HCT116 (cell line): ENCODE measurements around the gene CHMP1B. TPM values are rescaled to one million over a fixed set of nuclear protein-coding genes. Genes with fewer than 3 reads are reported as not detected.

Experiments used
- ATAC-seq: fragments of 200-7000 bp; cut with Tn5 transposase; 2 replicates; pipeline ENCODE4 v1.9.1; 2020; ENCODE audit warnings: mild to moderate bottlenecking, moderate library complexity
- BruUV-seq: library from RNA; stranded (reverse); fragments of 400-500 nt; replicated peaks from 2 replicates; lab custom pipeline; 2021; lab: Mats Ljungman, UMichigan
- CTCF ChIA-PET: fragments of 300-600 bp; sonication (Branson Sonifier 250); formaldehyde crosslinking; loops from one replicate; lab custom pipeline; 2021; ENCODE audit warnings: antibody characterized with exemption; lab: Charles Lee
- POLR2A ChIA-PET: fragments of 300-600, 350-600 bp; sonication (Branson Sonifier 250); formaldehyde crosslinking; loops from one replicate; lab custom pipeline; 2021; ENCODE audit warnings: antibody characterized with exemption; lab: Charles Lee
- RAD21 ChIA-PET, 2 experiments: fragments of 300-600 bp; sonication (Branson Sonifier 250); formaldehyde crosslinking; loops; one replicate each; lab custom pipeline; 2023; ENCODE audit warnings: low total read pairs in 2 of 2; ENCODE audit not compliant: uncharacterized antibody in 2 of 2, unreplicated experiment in 2 of 2, low non-redundant PET in 1 of 2; lab: Charles Lee
- DNase-seq: peaks from one replicate; pipeline ENCODE4 v3.0.0-alpha.2; 2010; ENCODE audit warnings: low read depth, low spot score
- H2AFZ ChIP-seq: fragments of 200-600 bp; shearing (Covaris generic), sonication (generic); 2 replicates; pipeline ENCODE4 v1.6.1; 2017; ENCODE audit warnings: low read depth, mixed run types, mixed read lengths, antibody characterized with exemption, low read length; ENCODE audit not compliant: poor library complexity, severe bottlenecking
- H3K27ac ChIP-seq: 2 replicates; pipeline ENCODE4 v1.5.1; 2012; ENCODE audit warnings: low read depth, low read length
- H3K27me3 ChIP-seq: fragments of 200-600 bp; sonication (generic); 2 replicates; pipeline ENCODE4 v1.6.1; 2016; ENCODE audit warnings: mixed run types, low read length, mixed read lengths; ENCODE audit not compliant: insufficient read depth
- H3K36me3 ChIP-seq, 2 experiments: fragments of 200-500 bp in 1 of 2; fragments of 200-600 bp in 1 of 2; sonication (Bioruptor generic) in 1 of 2; sonication (generic) in 1 of 2; 2 replicates each; pipeline versions ENCODE4 v1.5.1 to v1.6.1; 2014 to 2016; ENCODE audit warnings: low read length in 2 of 2, inconsistent platforms in 1 of 2, mixed read lengths in 1 of 2, mixed run types in 1 of 2; ENCODE audit not compliant: insufficient read depth in 2 of 2, control insufficient read depth in 1 of 2
- H3K4me1 ChIP-seq, 2 experiments: fragments of 200-600 bp in 1 of 2; sonication (generic) in 1 of 2; 2 replicates each; pipeline versions ENCODE4 v1.5.1 to v1.6.1; 2012 to 2017; ENCODE audit warnings: low read length in 2 of 2, inconsistent platforms in 1 of 2, mild to moderate bottlenecking in 1 of 2, mixed read lengths in 1 of 2, mixed run types in 1 of 2, moderate library complexity in 1 of 2; ENCODE audit not compliant: insufficient read depth in 2 of 2, control insufficient read depth in 1 of 2
- H3K4me2 ChIP-seq: fragments of 200-600 bp; sonication (generic); 2 replicates; pipeline ENCODE4 v1.6.1; 2017; ENCODE audit warnings: mixed run types, low read length, mixed read lengths
- H3K4me3 ChIP-seq, 2 experiments: fragments of 200-600 bp in 1 of 2; sonication (generic) in 1 of 2; replicated peaks in 1 of 2; 2 replicates each; pipeline ENCODE4 v1.5.1; 2011 to 2016; ENCODE audit warnings: low read length in 2 of 2, control low read depth in 1 of 2, low read depth in 1 of 2, mild to moderate bottlenecking in 1 of 2, mixed read lengths in 1 of 2, mixed run types in 1 of 2
- H3K79me2 ChIP-seq: fragments of 200-600 bp; sonication (generic); 2 replicates; pipeline ENCODE4 v1.6.1; 2017; ENCODE audit warnings: mild to moderate bottlenecking, mixed run types, low read length, moderate library complexity, mixed read lengths; ENCODE audit not compliant: insufficient read depth
- H3K9ac ChIP-seq: fragments of 200-600 bp; sonication (generic); 2 replicates; pipeline ENCODE4 v1.6.1; 2016; ENCODE audit warnings: low read length, mixed read lengths
- H3K9me2 ChIP-seq: fragments of 200-600 bp; sonication (generic), shearing (Covaris generic); 2 replicates; pipeline ENCODE4 v1.6.1; 2017; ENCODE audit warnings: mixed run types, mild to moderate bottlenecking, moderate library complexity; ENCODE audit not compliant: insufficient read depth
- H3K9me3 ChIP-seq, 2 experiments: fragments of 200-500 bp in 1 of 2; fragments of 200-600 bp in 1 of 2; sonication (Bioruptor generic) in 1 of 2; sonication (generic) in 1 of 2; 2 replicates each; pipeline ENCODE4 v1.6.1; 2014 to 2017; ENCODE audit warnings: low read length in 2 of 2, mixed read lengths in 2 of 2, inconsistent platforms in 1 of 2, low read depth in 1 of 2, mild to moderate bottlenecking in 1 of 2, mixed run types in 1 of 2, moderate library complexity in 1 of 2; ENCODE audit not compliant: control insufficient read depth in 1 of 2, insufficient read depth in 1 of 2
- H4K20me1 ChIP-seq: fragments of 200-600 bp; sonication (generic), shearing (Covaris generic); 2 replicates; pipeline ENCODE4 v1.6.1; 2017; ENCODE audit warnings: mixed run types, mild to moderate bottlenecking, moderate library complexity; ENCODE audit not compliant: insufficient read depth
- CBX3 ChIP-seq: IDR thresholded peaks from 2 replicates; pipeline ENCODE4 v1.6.1; 2012; ENCODE audit warnings: low read depth
- EGR1 ChIP-seq: IDR thresholded peaks from 2 replicates; pipeline ENCODE4 v1.6.1; 2012; ENCODE audit warnings: low read depth
- POLR2AphosphoS5 ChIP-seq: IDR thresholded peaks from 2 replicates; pipeline ENCODE4 v1.6.1; 2011; ENCODE audit warnings: mild to moderate bottlenecking, low read depth, low read length, moderate library complexity
- SRF ChIP-seq: IDR thresholded peaks from 2 replicates; pipeline ENCODE4 v1.6.1; 2012; ENCODE audit warnings: low read depth
- TCF7L2 ChIP-seq: IDR thresholded peaks from 2 replicates; pipeline ENCODE4 v1.7.0; 2011; ENCODE audit warnings: borderline replicate concordance, inconsistent platforms; ENCODE audit not compliant: insufficient read depth, insufficient read length; ENCODE audit errors: extremely low read depth
- YY1 ChIP-seq: IDR thresholded peaks from 2 replicates; pipeline ENCODE4 v1.6.1; 2011; ENCODE audit warnings: low read length, low read depth, moderate library complexity, mild to moderate bottlenecking; ENCODE audit not compliant: insufficient replicate concordance; ENCODE audit errors: extremely low read depth
- intact Hi-C: fragments of 100-400 bp; cut with micrococcal nuclease; formaldehyde crosslinking; loops from 2 replicates; pipeline ENCODE4 v1.10.0; 2022
- total RNA-seq: library from RNA; stranded (reverse); gene quantifications from one replicate; pipeline ENCODE4 v1.2.1, GENCODE V29; 2021; ENCODE audit not compliant: unreplicated experiment
- TF ChIP-seq, protein P1 (sequence below), 3 experiments: fragments of 200-600 bp in 1 of 3; sonication (generic) in 1 of 3; IDR thresholded peaks in 2 of 3; conservative IDR thresholded peaks in 1 of 3; 2 replicates each; pipeline ENCODE4 v1.5.1; 2012 to 2017; ENCODE audit warnings: low read depth in 2 of 3, low read length in 2 of 3, antibody characterized with exemption in 1 of 3, borderline replicate concordance in 1 of 3, control low read depth in 1 of 3, mild to moderate bottlenecking in 1 of 3, mixed read lengths in 1 of 3, mixed run types in 1 of 3, moderate library complexity in 1 of 3; ENCODE audit not compliant: insufficient read depth in 1 of 3
- TF ChIP-seq, protein P2 (sequence below): IDR thresholded peaks from 2 replicates; pipeline ENCODE4 v1.6.1; 2012

Gene CHMP1B
- total RNA-seq, 1 experiment from 2014 or later = 30.3 TPM

DNA sequence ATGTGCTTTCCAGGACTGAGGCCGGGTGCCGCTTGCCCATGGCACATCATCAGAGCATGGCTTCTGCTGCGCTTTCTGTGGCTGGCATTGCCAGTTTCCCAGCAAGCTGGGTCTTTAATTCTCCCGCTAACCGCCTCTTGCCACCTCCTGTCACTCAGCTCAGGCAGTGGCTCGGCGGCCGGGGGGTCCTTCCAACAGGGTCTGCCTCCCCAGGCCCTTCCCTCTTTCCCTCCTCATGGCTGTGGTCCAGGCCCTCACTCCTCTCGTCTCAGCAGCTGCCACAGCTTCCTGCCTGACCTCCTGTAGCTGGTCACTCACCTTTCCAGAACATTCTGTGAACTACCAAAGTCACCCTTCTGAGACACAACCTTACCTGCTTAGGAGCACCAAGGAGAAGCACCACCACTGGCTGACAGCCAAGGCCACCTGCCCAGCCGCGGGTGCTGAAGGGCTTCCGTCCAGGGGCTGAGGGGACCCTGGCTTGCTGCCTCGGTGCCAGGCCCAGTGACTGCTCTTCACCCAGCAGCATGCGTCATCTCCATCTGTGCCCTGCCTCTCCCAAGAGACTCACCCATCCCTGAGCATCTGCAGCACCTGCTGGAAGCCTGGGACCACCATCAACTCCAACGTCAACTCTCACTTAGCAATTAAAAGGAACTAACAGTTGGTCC, 22.6 kb downstream of the CHMP1B start:
- H3K9me3 ChIP-seq = peaks cover 0 to 3% of the 10 kb centered on the region in 2 experiments; a peak in 1 of 4 replicates
- no peaks in the 10 kb centered on the region for H4K20me1 ChIP-seq
- H3K9ac ChIP-seq = no peak overlapping the region
- no peak overlapping the region for H2AFZ ChIP-seq
- no peak overlapping the region for H3K4me2 ChIP-seq
- H3K9me2 ChIP-seq = no peaks in the 10 kb centered on the region
- no peak for ATAC-seq
- H3K4me3 ChIP-seq = no peak overlapping the region
- H3K4me1 ChIP-seq = peaks cover 0 to 4% of the 10 kb centered on the region in 2 experiments; a peak in 1 of 4 replicates
- DNase-seq = no peak
- H3K79me2 ChIP-seq = no peaks in the 10 kb centered on the region
- intact Hi-C loops = no loop called here
- no peaks in the 10 kb centered on the region for H3K36me3 ChIP-seq
- H3K27ac ChIP-seq = no peak overlapping the region
- CTCF ChIA-PET = interaction anchor here (2.0 kb wide), 1 partner anchor 146 kb away, joined by 5 read pairs; no protein-coding TSS in a partner anchor
- POLR2A ChIA-PET = no interaction called here
- TF ChIP-seq POLR2AphosphoS5 = no peak
- TF ChIP-seq, protein P1, sequence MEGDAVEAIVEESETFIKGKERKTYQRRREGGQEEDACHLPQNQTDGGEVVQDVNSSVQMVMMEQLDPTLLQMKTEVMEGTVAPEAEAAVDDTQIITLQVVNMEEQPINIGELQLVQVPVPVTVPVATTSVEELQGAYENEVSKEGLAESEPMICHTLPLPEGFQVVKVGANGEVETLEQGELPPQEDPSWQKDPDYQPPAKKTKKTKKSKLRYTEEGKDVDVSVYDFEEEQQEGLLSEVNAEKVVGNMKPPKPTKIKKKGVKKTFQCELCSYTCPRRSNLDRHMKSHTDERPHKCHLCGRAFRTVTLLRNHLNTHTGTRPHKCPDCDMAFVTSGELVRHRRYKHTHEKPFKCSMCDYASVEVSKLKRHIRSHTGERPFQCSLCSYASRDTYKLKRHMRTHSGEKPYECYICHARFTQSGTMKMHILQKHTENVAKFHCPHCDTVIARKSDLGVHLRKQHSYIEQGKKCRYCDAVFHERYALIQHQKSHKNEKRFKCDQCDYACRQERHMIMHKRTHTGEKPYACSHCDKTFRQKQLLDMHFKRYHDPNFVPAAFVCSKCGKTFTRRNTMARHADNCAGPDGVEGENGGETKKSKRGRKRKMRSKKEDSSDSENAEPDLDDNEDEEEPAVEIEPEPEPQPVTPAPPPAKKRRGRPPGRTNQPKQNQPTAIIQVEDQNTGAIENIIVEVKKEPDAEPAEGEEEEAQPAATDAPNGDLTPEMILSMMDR (IDR thresholded peaks at IDR 0.05 in 2 of 3, conservative IDR thresholded peaks at IDR 0.05 in 1 of 3; ENCODE audit: borderline replicate concordance in 1 of 3, insufficient read depth in 1 of 3, low read depth in 2 of 3, low read length in 2 of 3) = no peak
- TF ChIP-seq, protein P2, sequence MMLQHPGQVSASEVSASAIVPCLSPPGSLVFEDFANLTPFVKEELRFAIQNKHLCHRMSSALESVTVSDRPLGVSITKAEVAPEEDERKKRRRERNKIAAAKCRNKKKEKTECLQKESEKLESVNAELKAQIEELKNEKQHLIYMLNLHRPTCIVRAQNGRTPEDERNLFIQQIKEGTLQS = no peak
- TF ChIP-seq YY1 = no peak
- no peak for TF ChIP-seq CBX3
- TF ChIP-seq EGR1 = no peak
- no peak for TF ChIP-seq SRF
- TF ChIP-seq TCF7L2 = no peak
- no peaks in the 10 kb centered on the region for H3K27me3 ChIP-seq
- BruUV-seq = no TSS peak
- RAD21 ChIA-PET = no interaction called here
